ENCODE results near the gene WFIKKN1. TPM values are rescaled to one million over a fixed set of nuclear protein-coding genes. Genes with fewer than 3 reads are reported as not detected.

Gene WFIKKN1
- total RNA-seq, 1 donor from 2014 or later, result 0.89 TPM

DNA sequence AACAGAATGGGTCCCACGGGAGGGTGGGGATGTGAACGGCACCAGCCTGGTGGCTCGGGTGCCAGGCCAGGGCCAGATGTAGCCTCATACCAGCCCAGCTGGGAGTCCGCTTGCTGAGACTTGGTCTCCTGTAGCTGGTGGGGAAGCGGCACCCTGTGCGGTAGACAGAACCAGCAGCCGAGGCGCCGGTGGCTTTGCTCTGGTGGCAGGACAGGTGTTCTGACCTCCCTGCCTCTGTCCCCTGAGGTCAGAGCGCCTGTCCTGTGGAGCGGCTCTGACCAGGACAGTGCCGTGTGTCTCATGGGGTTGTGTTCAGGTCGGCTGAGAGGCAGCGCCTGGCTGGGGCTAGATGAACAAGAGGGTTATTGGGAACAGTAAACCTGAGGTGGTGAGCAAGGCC, 20.8 kb upstream of the WFIKKN1 start:
- Mint-ChIP-seq H3K36me3 (ENCODE audit: low read depth, unreplicated experiment) (peaks cover 21% of the 10 kb centered on the region), H3K27me3 (ENCODE audit: low read depth, unreplicated experiment) (no peaks in the 10 kb centered on the region), H3K9me3 (ENCODE audit: unreplicated experiment) (peaks cover 5% of the 10 kb centered on the region), H3K4me1 (ENCODE audit: low read depth, unreplicated experiment) (peaks cover 3% of the 10 kb centered on the region), H3K27ac (ENCODE audit: unreplicated experiment) (no peak overlapping the region), H3K4me3 (ENCODE audit: unreplicated experiment) (no peak overlapping the region)
- H2AFZ ChIP-seq (ENCODE audit: low read depth, low read length), result no peak overlapping the region
- H3K4me3 ChIP-seq (ENCODE audit: insufficient read depth, low read depth, low read length), result no peak overlapping the region
- H4K20me1 ChIP-seq (ENCODE audit: insufficient read depth, low read length), result peaks cover 56% of the 10 kb centered on the region
- H3K36me3 ChIP-seq (ENCODE audit: insufficient read depth, low read length), result no peaks in the 10 kb centered on the region
- H3K27me3 ChIP-seq (ENCODE audit: insufficient read depth, low read length), result no peaks in the 10 kb centered on the region
- H3K9me3 ChIP-seq (ENCODE audit: insufficient read depth, low read depth, low read length), result no peaks in the 10 kb centered on the region
- DNase-seq (ENCODE audit: low read depth) (no peak), FAIRE-seq (no peak)
- H3K9ac ChIP-seq (ENCODE audit: low read length), result no peak overlapping the region
- H3K4me2 ChIP-seq (ENCODE audit: low read length), result no peak overlapping the region
- no peak for TF ChIP-seq EZH2 (IDR thresholded peaks at IDR 0.05; ENCODE audit: insufficient read depth, low read length)
- TF ChIP-seq, protein P1, sequence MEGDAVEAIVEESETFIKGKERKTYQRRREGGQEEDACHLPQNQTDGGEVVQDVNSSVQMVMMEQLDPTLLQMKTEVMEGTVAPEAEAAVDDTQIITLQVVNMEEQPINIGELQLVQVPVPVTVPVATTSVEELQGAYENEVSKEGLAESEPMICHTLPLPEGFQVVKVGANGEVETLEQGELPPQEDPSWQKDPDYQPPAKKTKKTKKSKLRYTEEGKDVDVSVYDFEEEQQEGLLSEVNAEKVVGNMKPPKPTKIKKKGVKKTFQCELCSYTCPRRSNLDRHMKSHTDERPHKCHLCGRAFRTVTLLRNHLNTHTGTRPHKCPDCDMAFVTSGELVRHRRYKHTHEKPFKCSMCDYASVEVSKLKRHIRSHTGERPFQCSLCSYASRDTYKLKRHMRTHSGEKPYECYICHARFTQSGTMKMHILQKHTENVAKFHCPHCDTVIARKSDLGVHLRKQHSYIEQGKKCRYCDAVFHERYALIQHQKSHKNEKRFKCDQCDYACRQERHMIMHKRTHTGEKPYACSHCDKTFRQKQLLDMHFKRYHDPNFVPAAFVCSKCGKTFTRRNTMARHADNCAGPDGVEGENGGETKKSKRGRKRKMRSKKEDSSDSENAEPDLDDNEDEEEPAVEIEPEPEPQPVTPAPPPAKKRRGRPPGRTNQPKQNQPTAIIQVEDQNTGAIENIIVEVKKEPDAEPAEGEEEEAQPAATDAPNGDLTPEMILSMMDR (IDR thresholded peaks at IDR 0.05; ENCODE audit: insufficient read depth, low read depth, low read length), result no peak
- peaks cover 34% of the 10 kb centered on the region for H3K79me2 ChIP-seq (ENCODE audit: insufficient read depth, low read length)
- H3K4me1 ChIP-seq (ENCODE audit: insufficient read depth, low read length), result no peaks in the 10 kb centered on the region
- no peak overlapping the region for H3K27ac ChIP-seq (ENCODE audit: low read depth, low read length)

DNA sequence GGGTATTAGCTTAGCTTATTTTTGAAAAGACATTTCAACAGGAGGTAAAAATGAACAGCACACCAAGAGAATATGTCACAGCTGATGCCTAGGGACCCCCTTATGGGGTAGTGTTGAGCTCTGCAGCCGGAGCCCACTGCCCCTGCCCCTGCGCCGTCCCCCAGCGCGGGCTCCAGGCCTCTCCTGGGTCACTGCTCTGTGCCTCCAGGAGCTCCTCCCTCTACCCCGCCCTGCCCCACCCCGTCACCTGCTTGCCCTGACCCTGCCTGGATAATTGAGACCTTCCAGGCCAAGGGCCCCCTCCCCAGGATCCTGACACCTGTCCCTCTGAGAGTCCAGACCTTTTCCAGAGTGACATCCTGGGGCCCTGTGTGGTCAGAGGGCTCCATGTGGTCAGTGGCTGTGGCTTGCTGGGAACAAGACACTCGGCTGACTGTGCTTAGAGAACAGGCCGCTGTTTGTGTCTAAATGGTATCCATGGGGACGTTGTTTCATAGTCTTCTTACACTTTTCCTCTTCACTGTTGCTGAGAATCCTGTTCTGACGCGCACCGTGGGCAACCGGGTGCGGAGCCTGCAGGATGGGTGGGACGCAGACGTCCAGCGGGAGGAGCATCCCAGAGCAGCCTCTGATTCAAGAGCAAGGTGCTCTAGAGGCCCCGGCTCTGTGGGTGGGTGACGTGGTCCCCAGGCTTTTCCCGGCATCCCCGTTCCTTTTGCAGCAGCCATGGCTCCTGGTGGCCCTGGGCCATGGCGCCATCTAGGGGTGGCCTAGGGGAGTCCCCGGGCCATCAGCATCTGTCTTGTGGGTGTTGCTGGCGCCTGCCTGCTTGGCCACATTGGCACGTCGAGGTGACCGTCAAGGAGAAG, 20.0 kb upstream of the WFIKKN1 start:
- Histone ChIP-seq H3K4me2 (ENCODE audit: low read length) (no peak overlapping the region), H3K36me3 (ENCODE audit: insufficient read depth, low read length) (no peaks in the 10 kb centered on the region), H2AFZ (ENCODE audit: low read depth, low read length) (no peak overlapping the region), H3K9me3 (ENCODE audit: insufficient read depth, low read depth, low read length) (no peaks in the 10 kb centered on the region), H3K4me3 (ENCODE audit: insufficient read depth, low read depth, low read length) (no peak overlapping the region), H3K27me3 (ENCODE audit: insufficient read depth, low read length) (no peaks in the 10 kb centered on the region), H3K4me1 (ENCODE audit: insufficient read depth, low read length) (no peaks in the 10 kb centered on the region), H3K79me2 (ENCODE audit: insufficient read depth, low read length) (peaks cover 26% of the 10 kb centered on the region), H3K27ac (ENCODE audit: low read depth, low read length) (no peak overlapping the region), H3K9ac (ENCODE audit: low read length) (no peak overlapping the region), H4K20me1 (ENCODE audit: insufficient read depth, low read length) (peaks cover 55% of the 10 kb centered on the region)
- no peaks in the 10 kb centered on the region for H3K9me3 Mint-ChIP-seq (ENCODE audit: unreplicated experiment)
- peak overlapping the region; percentile 79 for H3K4me3 Mint-ChIP-seq (ENCODE audit: unreplicated experiment)
- TF ChIP-seq, protein P1 (IDR thresholded peaks at IDR 0.05; ENCODE audit: insufficient read depth, low read depth, low read length), result peak; percentile 20
- TF ChIP-seq EZH2 (IDR thresholded peaks at IDR 0.05; ENCODE audit: insufficient read depth, low read length), result no peak
- peak overlapping the region; percentile 9 for H3K27ac Mint-ChIP-seq (ENCODE audit: unreplicated experiment)
- peaks cover 20% of the 10 kb centered on the region for H3K36me3 Mint-ChIP-seq (ENCODE audit: low read depth, unreplicated experiment)
- H3K27me3 Mint-ChIP-seq (ENCODE audit: low read depth, unreplicated experiment), result no peaks in the 10 kb centered on the region
- DNase-seq (ENCODE audit: low read depth) (no peak), FAIRE-seq (no peak)
- peaks cover 3% of the 10 kb centered on the region for H3K4me1 Mint-ChIP-seq (ENCODE audit: low read depth, unreplicated experiment)

GRCh38 chr16:615122-615521, 15.7 kb upstream of the WFIKKN1 start:
- Histone ChIP-seq H3K4me3 (ENCODE audit: insufficient read depth, low read depth, low read length) (no peak overlapping the region), H3K9ac (ENCODE audit: low read length) (no peak overlapping the region), H3K4me2 (ENCODE audit: low read length) (no peak overlapping the region), H4K20me1 (ENCODE audit: insufficient read depth, low read length) (peaks cover 36% of the 10 kb centered on the region), H3K79me2 (ENCODE audit: insufficient read depth, low read length) (peaks cover 8% of the 10 kb centered on the region), H2AFZ (ENCODE audit: low read depth, low read length) (no peak overlapping the region), H3K36me3 (ENCODE audit: insufficient read depth, low read length) (no peaks in the 10 kb centered on the region), H3K4me1 (ENCODE audit: insufficient read depth, low read length) (no peaks in the 10 kb centered on the region), H3K9me3 (ENCODE audit: insufficient read depth, low read depth, low read length) (no peaks in the 10 kb centered on the region), H3K27me3 (ENCODE audit: insufficient read depth, low read length) (no peaks in the 10 kb centered on the region), H3K27ac (ENCODE audit: low read depth, low read length) (no peak overlapping the region)
- Mint-ChIP-seq H3K4me1 (ENCODE audit: low read depth, unreplicated experiment) (peaks cover 3% of the 10 kb centered on the region), H3K36me3 (ENCODE audit: low read depth, unreplicated experiment) (peaks cover 18% of the 10 kb centered on the region), H3K4me3 (ENCODE audit: unreplicated experiment) (no peak overlapping the region), H3K9me3 (ENCODE audit: unreplicated experiment) (no peaks in the 10 kb centered on the region), H3K27me3 (ENCODE audit: low read depth, unreplicated experiment) (no peaks in the 10 kb centered on the region), H3K27ac (ENCODE audit: unreplicated experiment) (no peak overlapping the region)
- FAIRE-seq, result no peak
- TF ChIP-seq EZH2 (IDR thresholded peaks at IDR 0.05; ENCODE audit: insufficient read depth, low read length), result no peak
- TF ChIP-seq, protein P1 (IDR thresholded peaks at IDR 0.05; ENCODE audit: insufficient read depth, low read depth, low read length), result no peak
- DNase-seq (ENCODE audit: low read depth), result no peak
